ENCODE data around the gene SLC26A4. TPM values are rescaled to one million over a fixed set of nuclear protein-coding genes. Genes with fewer than 3 reads are reported as not detected.

The SLC26A4 gene
- total RNA-seq, 1 donor = not detected

DNA sequence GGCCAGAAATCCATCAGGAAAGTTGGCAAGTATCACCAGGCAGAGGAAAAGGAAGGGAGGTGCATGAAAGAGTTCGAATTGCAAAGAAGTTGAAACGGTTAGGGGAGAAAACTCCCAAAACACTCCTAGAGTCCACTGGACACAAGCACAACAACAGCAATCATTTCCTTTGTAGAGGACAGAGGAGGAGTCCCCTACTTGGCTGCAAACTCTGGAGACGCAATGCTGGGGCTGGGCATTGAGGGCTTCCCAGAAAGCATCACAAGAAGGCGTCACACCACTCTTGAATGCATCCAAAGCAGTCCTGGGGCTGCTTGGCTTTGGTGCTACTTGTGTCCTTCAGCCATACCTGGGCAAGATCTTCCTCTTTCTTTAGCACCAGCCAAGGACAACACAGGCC is 18.1 kb upstream of the SLC26A4 start:
- Histone ChIP-seq H3K9me3 (ENCODE audit: low read depth, low read length) (no peaks in the 10 kb centered on the region), H3K27me3 (ENCODE audit: insufficient read depth, low read length) (no peaks in the 10 kb centered on the region), H3K4me3 (ENCODE audit: low read length) (no peak overlapping the region), H3K4me1 (ENCODE audit: insufficient read depth, low read length) (peaks cover 25% of the 10 kb centered on the region)

DNA sequence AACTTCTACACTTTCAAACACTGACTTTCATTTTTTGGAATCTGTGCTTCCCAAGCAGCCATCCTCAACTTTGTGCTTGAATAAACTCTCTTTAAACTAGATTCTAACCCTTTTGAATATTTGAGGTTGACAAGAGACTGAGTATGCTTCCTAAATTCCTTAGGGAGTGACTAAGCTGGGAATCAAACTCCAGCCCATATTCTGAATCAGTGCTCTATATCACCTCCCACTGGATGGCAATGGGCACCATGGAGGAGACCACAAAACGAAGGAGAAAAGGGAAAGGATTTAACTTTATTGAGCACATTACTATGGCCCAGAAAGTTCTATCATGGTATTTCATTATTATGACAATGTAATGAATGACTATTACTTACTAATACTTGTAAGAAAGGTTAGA is 17.2 kb upstream of the SLC26A4 start:
- Histone ChIP-seq H3K9me3 (ENCODE audit: low read depth, low read length) (no peaks in the 10 kb centered on the region), H3K4me1 (ENCODE audit: insufficient read depth, low read length) (peaks cover 20% of the 10 kb centered on the region), H3K27me3 (ENCODE audit: insufficient read depth, low read length) (no peaks in the 10 kb centered on the region), H3K4me3 (ENCODE audit: low read length) (no peak overlapping the region)

DNA sequence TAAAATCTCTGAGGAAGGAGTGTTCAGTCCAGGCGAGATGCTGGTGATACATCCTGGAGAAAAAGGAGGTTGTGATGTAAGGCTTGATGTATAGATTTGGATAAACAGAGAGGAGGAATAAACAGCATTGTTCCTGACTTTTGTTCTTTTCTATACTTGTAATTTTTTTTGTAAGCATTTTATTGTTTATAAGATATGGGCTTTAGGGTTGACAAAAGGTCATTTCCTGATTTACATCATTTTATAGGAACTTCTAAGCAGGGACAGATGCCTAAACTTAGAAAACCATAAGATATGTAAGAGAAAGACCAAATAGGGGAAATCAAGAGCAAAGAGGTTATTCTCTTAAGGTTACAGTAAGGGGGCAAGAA is 16.7 kb upstream of the SLC26A4 start:
- peaks cover 15% of the 10 kb centered on the region for H3K4me1 ChIP-seq (ENCODE audit: insufficient read depth, low read length)
- no peaks in the 10 kb centered on the region for H3K27me3 ChIP-seq (ENCODE audit: insufficient read depth, low read length)
- no peak overlapping the region for H3K4me3 ChIP-seq (ENCODE audit: low read length)
- no peaks in the 10 kb centered on the region for H3K9me3 ChIP-seq (ENCODE audit: low read depth, low read length)

DNA sequence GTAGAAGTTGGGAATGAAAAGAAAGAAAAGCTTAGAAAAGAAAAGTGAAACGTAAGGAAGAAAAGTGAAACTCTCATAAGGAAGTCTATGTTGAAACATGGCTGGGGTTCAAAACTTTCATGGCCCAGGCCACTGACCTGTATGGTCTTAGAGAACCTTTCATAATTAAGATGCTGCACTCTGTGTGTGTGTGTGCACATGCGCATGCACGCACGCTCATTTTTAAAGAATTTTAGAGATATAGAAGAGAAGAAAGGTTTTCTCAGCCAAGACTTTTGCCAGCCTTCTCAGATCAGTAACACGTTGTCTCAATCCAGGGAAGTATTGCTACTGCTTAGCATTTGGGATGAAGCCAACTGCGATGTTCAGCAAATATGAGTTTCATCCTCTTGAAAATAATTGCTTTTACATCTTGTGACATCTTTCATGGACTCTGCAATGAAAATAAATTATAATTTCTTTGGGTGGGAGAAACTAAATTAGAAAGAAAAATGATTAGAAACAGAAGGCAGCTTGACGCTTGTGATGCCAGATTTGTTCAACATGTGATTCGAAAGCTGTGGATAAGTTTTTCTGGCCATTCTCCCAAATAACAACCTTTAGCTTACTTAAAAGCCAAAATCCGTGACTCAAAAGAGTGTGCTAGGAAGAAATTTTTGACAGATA is 16.2 kb upstream of the SLC26A4 start:
- H3K4me1 ChIP-seq (ENCODE audit: insufficient read depth, low read length) = peaks cover 10% of the 10 kb centered on the region
- no peaks in the 10 kb centered on the region for H3K27me3 ChIP-seq (ENCODE audit: insufficient read depth, low read length)
- no peaks in the 10 kb centered on the region for H3K9me3 ChIP-seq (ENCODE audit: low read depth, low read length)
- H3K4me3 ChIP-seq (ENCODE audit: low read length) = no peak overlapping the region

DNA sequence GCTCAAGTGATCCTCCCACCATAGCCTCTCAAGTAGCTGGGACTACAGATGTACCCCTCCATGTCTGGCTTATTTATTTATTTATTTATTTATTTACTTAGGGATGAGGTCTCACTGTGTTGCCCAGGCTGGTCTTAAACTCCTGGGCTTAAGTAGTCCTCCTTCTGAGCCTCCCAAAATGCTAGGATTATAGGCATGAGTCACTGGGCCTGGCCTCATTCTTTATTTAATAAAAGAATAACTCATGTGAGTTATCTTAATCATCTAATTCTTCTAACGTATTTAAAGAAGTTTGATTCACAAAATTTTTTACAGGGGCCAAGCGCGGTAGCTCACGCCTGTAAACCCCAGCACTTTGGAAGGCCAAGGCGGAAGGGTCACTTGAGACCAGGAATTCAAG is 8.0 kb upstream of the SLC26A4 start:
- H3K9me3 ChIP-seq (ENCODE audit: low read depth, low read length) = no peaks in the 10 kb centered on the region
- H3K4me3 ChIP-seq (ENCODE audit: low read length) = no peak overlapping the region
- H3K4me1 ChIP-seq (ENCODE audit: insufficient read depth, low read length) = no peaks in the 10 kb centered on the region
- peaks cover 2% of the 10 kb centered on the region for H3K27me3 ChIP-seq (ENCODE audit: insufficient read depth, low read length)

DNA sequence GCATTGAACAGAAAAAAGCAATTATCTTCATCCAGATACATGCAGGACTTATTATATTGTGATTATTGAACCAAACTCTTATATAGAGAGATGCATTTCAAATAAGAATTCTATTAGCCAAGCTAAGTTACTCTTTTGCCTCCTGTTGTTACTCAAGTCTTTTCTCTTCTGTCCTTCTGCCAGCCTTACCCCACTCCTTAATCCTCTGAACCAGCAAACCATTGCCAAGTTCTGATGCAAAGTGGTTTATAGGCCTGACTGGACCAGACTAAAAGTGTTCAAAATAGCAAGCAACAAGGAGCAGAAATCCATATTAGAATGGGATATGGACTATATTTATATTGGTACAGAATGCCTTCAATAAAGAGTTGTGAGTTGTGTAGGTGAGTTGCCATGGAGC is 2.2 kb upstream of the SLC26A4 start:
- H3K4me3 ChIP-seq (ENCODE audit: low read length) = no peak overlapping the region
- peaks cover 22% of the 10 kb centered on the region for H3K4me1 ChIP-seq (ENCODE audit: insufficient read depth, low read length)
- no peaks in the 10 kb centered on the region for H3K9me3 ChIP-seq (ENCODE audit: low read depth, low read length)
- peaks cover 60% of the 10 kb centered on the region for H3K27me3 ChIP-seq (ENCODE audit: insufficient read depth, low read length)

DNA sequence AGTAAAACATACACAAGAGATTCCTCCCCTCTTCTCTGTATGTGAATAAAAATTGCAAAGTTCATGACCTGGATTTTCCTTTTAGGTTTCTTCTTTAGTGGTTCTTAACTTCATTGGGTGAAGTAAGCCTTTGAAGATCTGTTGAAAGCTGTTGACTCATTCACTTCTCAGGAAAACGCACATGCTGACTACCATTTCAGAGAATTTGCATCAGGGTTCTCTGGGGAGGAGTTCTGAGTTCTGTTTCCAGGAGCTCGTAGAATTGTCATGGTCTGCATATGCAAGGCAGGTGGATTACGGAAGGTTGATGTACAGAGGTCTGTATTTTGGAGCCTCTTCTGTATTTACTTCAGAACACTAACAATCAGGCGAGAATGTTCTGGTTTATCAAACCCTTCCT is 962 bp upstream of the SLC26A4 start:
- Histone ChIP-seq H3K27me3 (ENCODE audit: insufficient read depth, low read length) (peaks cover 63% of the 10 kb centered on the region), H3K9me3 (ENCODE audit: low read depth, low read length) (no peaks in the 10 kb centered on the region), H3K4me3 (ENCODE audit: low read length) (no peak overlapping the region), H3K4me1 (ENCODE audit: insufficient read depth, low read length) (peaks cover 22% of the 10 kb centered on the region)

DNA sequence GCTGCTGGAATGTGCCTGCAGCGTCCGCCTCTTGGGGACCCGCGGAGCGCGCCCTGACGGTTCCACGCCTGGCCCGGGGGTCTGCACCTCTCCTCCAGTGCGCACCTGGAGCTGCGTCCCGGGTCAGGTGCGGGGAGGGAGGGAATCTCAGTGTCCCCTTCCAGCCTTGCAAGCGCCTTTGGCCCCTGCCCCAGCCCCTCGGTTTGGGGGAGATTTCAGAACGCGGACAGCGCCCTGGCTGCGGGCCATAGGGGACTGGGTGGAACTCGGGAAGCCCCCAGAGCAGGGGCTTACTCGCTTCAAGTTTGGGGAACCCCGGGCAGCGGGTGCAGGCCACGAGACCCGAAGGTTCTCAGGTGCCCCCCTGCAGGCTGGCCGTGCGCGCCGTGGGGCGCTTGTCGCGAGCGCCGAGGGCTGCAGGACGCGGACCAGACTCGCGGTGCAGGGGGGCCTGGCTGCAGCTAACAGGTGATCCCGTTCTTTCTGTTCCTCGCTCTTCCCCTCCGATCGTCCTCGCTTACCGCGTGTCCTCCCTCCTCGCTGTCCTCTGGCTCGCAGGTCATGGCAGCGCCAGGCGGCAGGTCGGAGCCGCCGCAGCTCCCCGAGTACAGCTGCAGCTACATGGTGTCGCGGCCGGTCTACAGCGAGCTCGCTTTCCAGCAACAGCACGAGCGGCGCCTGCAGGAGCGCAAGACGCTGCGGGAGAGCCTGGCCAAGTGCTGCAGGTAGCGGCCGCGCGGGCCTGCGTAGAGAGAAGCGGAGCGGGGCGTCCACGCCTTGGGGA is 645 bp downstream of the SLC26A4 start:
- Histone ChIP-seq H3K9me3 (ENCODE audit: low read depth, low read length) (no peaks in the 10 kb centered on the region), H3K27me3 (ENCODE audit: insufficient read depth, low read length) (peaks cover 71% of the 10 kb centered on the region), H3K4me3 (ENCODE audit: low read length) (peak overlapping the region; percentile 22), H3K4me1 (ENCODE audit: insufficient read depth, low read length) (peaks cover 22% of the 10 kb centered on the region)

DNA sequence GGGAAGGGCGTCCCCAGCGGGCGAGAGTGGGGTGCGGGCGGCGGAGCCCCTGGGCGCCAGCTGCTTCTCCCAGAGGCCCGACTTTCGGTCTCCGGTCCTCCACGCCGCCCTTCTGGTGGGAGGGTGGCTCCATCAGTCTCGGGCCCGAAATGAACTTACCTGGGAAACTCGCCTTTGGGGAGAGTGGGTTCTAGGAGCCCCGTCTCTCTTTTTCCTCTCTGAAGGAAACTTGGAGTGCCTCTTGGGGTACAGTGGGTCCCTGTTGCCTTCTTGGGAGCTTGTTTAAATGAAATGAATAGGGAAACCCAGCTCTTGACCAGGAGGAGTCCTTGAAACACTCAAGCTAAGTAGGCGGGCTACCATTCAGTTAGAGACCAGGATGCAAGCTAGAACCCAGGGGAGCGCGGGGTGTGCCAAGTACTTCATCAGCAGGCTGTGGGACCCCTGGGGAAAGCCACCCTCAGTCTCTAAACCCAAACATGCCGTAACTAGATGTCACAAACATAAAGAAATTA is 1.3 kb downstream of the SLC26A4 start:
- H3K27me3 ChIP-seq (ENCODE audit: insufficient read depth, low read length) = peaks cover 70% of the 10 kb centered on the region
- H3K4me1 ChIP-seq (ENCODE audit: insufficient read depth, low read length) = peaks cover 22% of the 10 kb centered on the region
- H3K4me3 ChIP-seq (ENCODE audit: low read length) = no peak overlapping the region
- H3K9me3 ChIP-seq (ENCODE audit: low read depth, low read length) = no peaks in the 10 kb centered on the region

DNA sequence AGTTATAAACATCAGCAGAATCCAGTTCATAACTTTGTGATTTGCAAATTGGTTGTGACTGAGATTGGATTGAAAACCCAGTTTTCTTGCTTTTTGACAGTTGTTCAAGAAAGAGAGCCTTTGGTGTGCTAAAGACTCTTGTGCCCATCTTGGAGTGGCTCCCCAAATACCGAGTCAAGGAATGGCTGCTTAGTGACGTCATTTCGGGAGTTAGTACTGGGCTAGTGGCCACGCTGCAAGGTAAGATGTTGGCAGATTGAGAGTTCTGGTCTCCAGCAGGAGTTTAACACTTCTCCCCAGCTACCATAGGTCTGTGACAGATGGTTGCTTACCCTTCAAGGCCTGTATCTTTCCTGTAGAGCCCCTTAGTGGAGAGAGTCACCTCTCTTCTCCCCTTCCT is 2.6 kb downstream of the SLC26A4 start:
- peaks cover 69% of the 10 kb centered on the region for H3K27me3 ChIP-seq (ENCODE audit: insufficient read depth, low read length)

DNA sequence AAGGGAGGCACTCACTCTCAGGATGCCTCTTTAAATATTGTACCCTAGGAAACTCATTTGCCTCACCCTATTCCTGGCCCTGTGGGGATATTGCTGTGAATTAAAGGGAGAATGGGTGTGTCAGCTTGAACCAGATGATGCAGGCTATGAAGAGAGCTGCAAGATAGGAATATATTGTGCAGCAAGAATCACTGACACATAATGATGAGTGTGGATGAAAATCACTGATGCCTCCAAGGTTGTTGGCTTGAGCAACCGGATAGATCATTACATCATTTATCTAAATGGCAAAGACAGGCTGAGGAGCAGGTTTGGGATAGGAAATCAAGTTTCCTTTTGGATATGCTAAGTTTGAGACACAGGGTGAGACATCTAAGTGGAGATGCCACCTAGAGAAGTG is 6.2 kb downstream of the SLC26A4 start:
- no peak overlapping the region for H3K4me3 ChIP-seq (ENCODE audit: low read length)
- peaks cover 3% of the 10 kb centered on the region for H3K4me1 ChIP-seq (ENCODE audit: insufficient read depth, low read length)
- peaks cover 34% of the 10 kb centered on the region for H3K27me3 ChIP-seq (ENCODE audit: insufficient read depth, low read length)
- no peaks in the 10 kb centered on the region for H3K9me3 ChIP-seq (ENCODE audit: low read depth, low read length)

More for the DNA sequence above, 2.6 kb downstream of the SLC26A4 start:
- H3K9me3 ChIP-seq (ENCODE audit: low read depth, low read length) = no peaks in the 10 kb centered on the region
- no peak overlapping the region for H3K4me3 ChIP-seq (ENCODE audit: low read length)
- H3K4me1 ChIP-seq (ENCODE audit: insufficient read depth, low read length) = peaks cover 22% of the 10 kb centered on the region

DNA sequence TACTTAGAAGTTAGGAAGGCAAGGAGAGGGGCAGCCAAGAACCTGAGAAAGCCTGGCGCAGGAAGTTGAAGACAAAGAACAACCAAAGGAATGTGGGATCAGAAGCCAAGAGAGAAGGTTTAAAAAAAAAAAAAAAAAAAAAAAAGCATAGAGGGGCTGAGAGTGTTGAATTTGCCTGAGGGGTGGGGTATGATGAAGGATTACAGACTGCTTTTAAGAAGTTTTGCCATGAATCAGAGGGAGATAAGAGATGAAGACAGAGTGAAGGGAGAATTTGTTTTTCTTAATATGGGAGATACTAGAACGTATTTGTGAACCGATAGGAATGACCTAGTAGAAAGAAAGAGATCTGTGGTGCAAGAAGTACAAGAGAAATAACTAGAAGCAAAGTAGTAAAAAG is 6.7 kb downstream of the SLC26A4 start:
- H3K27me3 ChIP-seq (ENCODE audit: insufficient read depth, low read length) = peaks cover 28% of the 10 kb centered on the region
- no peak overlapping the region for H3K4me3 ChIP-seq (ENCODE audit: low read length)
- H3K4me1 ChIP-seq (ENCODE audit: insufficient read depth, low read length) = no peaks in the 10 kb centered on the region
- H3K9me3 ChIP-seq (ENCODE audit: low read depth, low read length) = no peaks in the 10 kb centered on the region

DNA sequence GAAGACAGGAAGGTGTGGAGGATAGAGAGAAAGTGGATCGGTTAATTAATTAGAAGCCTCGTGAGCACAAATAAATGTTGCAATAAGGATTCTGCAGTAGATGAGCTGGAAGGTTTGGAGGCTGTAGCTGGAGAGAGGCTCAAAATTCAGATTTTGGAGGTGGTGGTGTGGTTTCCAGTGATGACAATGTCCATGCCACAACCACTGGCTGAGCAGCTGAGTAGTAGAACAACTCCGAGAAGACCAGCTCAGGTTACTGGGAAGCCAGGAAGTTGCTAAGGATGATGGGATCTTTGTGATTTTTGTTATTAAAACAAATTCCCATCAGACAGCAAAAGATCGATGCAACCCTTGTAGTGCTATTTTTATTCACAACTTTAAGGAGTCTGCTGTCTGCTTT is 7.7 kb downstream of the SLC26A4 start:
- peaks cover 19% of the 10 kb centered on the region for H3K27me3 ChIP-seq (ENCODE audit: insufficient read depth, low read length)
- H3K4me3 ChIP-seq (ENCODE audit: low read length) = no peak overlapping the region
- H3K9me3 ChIP-seq (ENCODE audit: low read depth, low read length) = no peaks in the 10 kb centered on the region
- no peaks in the 10 kb centered on the region for H3K4me1 ChIP-seq (ENCODE audit: insufficient read depth, low read length)

DNA sequence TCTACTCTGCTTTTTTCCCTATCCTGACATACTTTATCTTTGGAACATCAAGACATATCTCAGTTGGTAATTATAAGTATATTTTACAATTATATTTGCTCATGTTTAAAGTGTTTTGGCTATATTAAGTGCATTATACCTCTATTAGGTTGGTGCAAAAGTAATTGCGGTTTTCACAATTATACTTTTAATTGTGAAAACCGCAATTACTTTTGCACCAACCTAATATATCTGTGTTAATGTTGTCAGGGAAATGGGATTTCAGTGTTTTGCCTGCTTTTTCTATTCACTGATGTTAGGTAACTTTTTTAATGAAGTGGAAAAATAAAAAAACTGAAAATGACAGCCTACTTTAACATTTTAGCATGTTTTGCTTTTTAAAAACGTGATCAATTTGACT is 11.6 kb downstream of the SLC26A4 start:
- H3K9me3 ChIP-seq (ENCODE audit: low read depth, low read length) = no peaks in the 10 kb centered on the region
- H3K27me3 ChIP-seq (ENCODE audit: insufficient read depth, low read length) = peaks cover 4% of the 10 kb centered on the region
- no peak overlapping the region for H3K4me3 ChIP-seq (ENCODE audit: low read length)
- no peaks in the 10 kb centered on the region for H3K4me1 ChIP-seq (ENCODE audit: insufficient read depth, low read length)

DNA sequence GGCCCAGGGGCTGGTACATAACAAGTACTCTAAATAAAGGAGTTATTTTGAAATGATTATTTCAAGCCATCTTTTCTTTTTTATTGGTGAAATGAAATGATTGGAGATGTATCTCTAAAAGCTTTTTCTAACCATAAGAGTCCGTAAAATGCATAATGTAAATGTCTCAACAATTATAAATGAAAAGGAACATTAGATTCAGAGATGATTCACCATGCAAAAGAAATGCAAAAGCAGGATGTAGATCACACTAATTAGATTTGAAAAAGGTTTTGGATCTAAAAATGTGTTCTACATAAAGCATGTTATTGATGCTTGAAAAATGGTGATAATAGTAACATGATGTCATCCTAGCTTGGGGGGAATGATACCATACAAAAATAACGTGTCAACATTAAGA is 15.6 kb downstream of the SLC26A4 start:
- H3K9me3 ChIP-seq (ENCODE audit: low read depth, low read length) = no peaks in the 10 kb centered on the region
- H3K4me1 ChIP-seq (ENCODE audit: insufficient read depth, low read length) = peaks cover 9% of the 10 kb centered on the region
- H3K27me3 ChIP-seq (ENCODE audit: insufficient read depth, low read length) = no peaks in the 10 kb centered on the region
- no peak overlapping the region for H3K4me3 ChIP-seq (ENCODE audit: low read length)

Data from mononuclear cell (primary cell).